HG02840 (cell line): ENCODE data around the gene UBE2I.

Experiments
- ATAC-seq: cut with Tn5 transposase; IDR thresholded peaks from one replicate; pipeline ENCODE4 v1.9.1; 2021; ENCODE audit warnings: mild to moderate bottlenecking, moderate library complexity, moderate number of reproducible peaks; ENCODE audit not compliant: unreplicated experiment, low FRiP score

Gene UBE2I

GRCh38 chr16:1276580-1276878 is 32.9 kb upstream of the UBE2I start:
- no peak for ATAC-seq

- ATAC-seq = no peak
These were observed 32.3 kb upstream of the UBE2I start for GRCh38 chr16:1277151-1277598.

- no peak for ATAC-seq
These were observed 31.7 kb upstream of the UBE2I start for GRCh38 chr16:1277617-1278282.

GRCh38 chr16:1278477-1278876 is 31.0 kb upstream of the UBE2I start:
- no peak for ATAC-seq

- no peak for ATAC-seq
These were observed 30.1 kb upstream of the UBE2I start for GRCh38 chr16:1279081-1279944.

- no peak for ATAC-seq
These were observed 29.4 kb upstream of the UBE2I start for GRCh38 chr16:1279945-1280589.

- ATAC-seq = no peak
These were observed 28.7 kb upstream of the UBE2I start for GRCh38 chr16:1280783-1281182.

- no peak for ATAC-seq
These were observed 27.9 kb upstream of the UBE2I start for GRCh38 chr16:1281517-1281916.

- no peak for ATAC-seq
These were observed 27.0 kb upstream of the UBE2I start for GRCh38 chr16:1282324-1282973.

GRCh38 chr16:1283296-1283695 is 26.1 kb upstream of the UBE2I start:
- no peak for ATAC-seq

GRCh38 chr16:1283996-1284616 is 25.3 kb upstream of the UBE2I start:
- no peak for ATAC-seq

- ATAC-seq = no peak
These were observed 23.5 kb upstream of the UBE2I start for GRCh38 chr16:1285669-1286512.

- ATAC-seq = no peak
These were observed 22.8 kb upstream of the UBE2I start for GRCh38 chr16:1286513-1287094.

GRCh38 chr16:1287982-1288670 is 21.3 kb upstream of the UBE2I start:
- ATAC-seq = no peak

GRCh38 chr16:1288813-1289476 is 20.5 kb upstream of the UBE2I start:
- no peak for ATAC-seq

GRCh38 chr16:1289477-1289866 is 20.0 kb upstream of the UBE2I start:
- no peak for ATAC-seq

- no peak for ATAC-seq
These were observed 19.4 kb upstream of the UBE2I start for GRCh38 chr16:1290063-1290501.

GRCh38 chr16:1290860-1291575 is 18.4 kb upstream of the UBE2I start:
- no peak for ATAC-seq
